ENCODE results near the gene FBXO7.

FBXO7 gene

GRCh38 chr22:32531931-32532819 lies 57.6 kb downstream of the FBXO7 start:
- TF ChIP-seq ZNF274 (IDR thresholded peaks at IDR 0.05; ENCODE audit: low read depth, low read length): no peak
- no peak overlapping the region for H3K4me3 ChIP-seq (ENCODE audit: low read length)

- no peak for TF ChIP-seq ZNF274 (IDR thresholded peaks at IDR 0.05; ENCODE audit: low read depth, low read length)
- no peak overlapping the region for H3K4me3 ChIP-seq (ENCODE audit: low read length)
Observed at GRCh38 chr22:32532820-32533128, 58.2 kb downstream of the FBXO7 start.

GRCh38 chr22:32533265-32534111 lies 58.9 kb downstream of the FBXO7 start:
- H3K4me3 ChIP-seq (ENCODE audit: low read length): no peak overlapping the region
- no peak for TF ChIP-seq ZNF274 (IDR thresholded peaks at IDR 0.05; ENCODE audit: low read depth, low read length)

- H3K4me3 ChIP-seq (ENCODE audit: low read length): no peak overlapping the region
Observed at GRCh38 chr22:32534252-32535235, 59.9 kb downstream of the FBXO7 start.

GRCh38 chr22:32535531-32536190 lies 61.0 kb downstream of the FBXO7 start:
- no peak for TF ChIP-seq ZNF274 (IDR thresholded peaks at IDR 0.05; ENCODE audit: low read depth, low read length)
- no peak overlapping the region for H3K4me3 ChIP-seq (ENCODE audit: low read length)

More at GRCh38 chr22:32534252-32535235, 59.9 kb downstream of the FBXO7 start:
- no peak for TF ChIP-seq ZNF274 (IDR thresholded peaks at IDR 0.05; ENCODE audit: low read depth, low read length)

GRCh38 chr22:32536352-32536751 lies 61.7 kb downstream of the FBXO7 start:
- no peak overlapping the region for H3K4me3 ChIP-seq (ENCODE audit: low read length)
- TF ChIP-seq ZNF274 (IDR thresholded peaks at IDR 0.05; ENCODE audit: low read depth, low read length): no peak

- TF ChIP-seq ZNF274 (IDR thresholded peaks at IDR 0.05; ENCODE audit: low read depth, low read length): no peak
- no peak overlapping the region for H3K4me3 ChIP-seq (ENCODE audit: low read length)
Observed at GRCh38 chr22:32538521-32538920, 63.9 kb downstream of the FBXO7 start.

GRCh38 chr22:32539631-32540421 lies 65.2 kb downstream of the FBXO7 start:
- TF ChIP-seq ZNF274 (IDR thresholded peaks at IDR 0.05; ENCODE audit: low read depth, low read length): no peak
- H3K4me3 ChIP-seq (ENCODE audit: low read length): no peak overlapping the region

- no peak for TF ChIP-seq ZNF274 (IDR thresholded peaks at IDR 0.05; ENCODE audit: low read depth, low read length)
- no peak overlapping the region for H3K4me3 ChIP-seq (ENCODE audit: low read length)
Observed at GRCh38 chr22:32541481-32541880, 66.9 kb downstream of the FBXO7 start.

GRCh38 chr22:32542066-32542676 lies 67.6 kb downstream of the FBXO7 start:
- TF ChIP-seq ZNF274 (IDR thresholded peaks at IDR 0.05; ENCODE audit: low read depth, low read length): no peak
- H3K4me3 ChIP-seq (ENCODE audit: low read length): no peak overlapping the region

GRCh38 chr22:32542677-32543357 lies 68.2 kb downstream of the FBXO7 start:
- H3K4me3 ChIP-seq (ENCODE audit: low read length): no peak overlapping the region
- TF ChIP-seq ZNF274 (IDR thresholded peaks at IDR 0.05; ENCODE audit: low read depth, low read length): no peak
